Upper lobe of right lung (tissue), 1 donor: ENCODE measurements around the gene DDAH1. TPM values are rescaled to one million over a fixed set of nuclear protein-coding genes. Genes with fewer than 3 reads are reported as not detected.
A peak's percentile ranks its signal among the peaks of the same experiment; 100 is the strongest.

Source experiments
- ATAC-seq: fragments of 200-7000 bp; cut with Tn5 transposase; one replicate; pipeline ENCODE4 v1.9.1; 2020; ENCODE audit warnings: mild to moderate bottlenecking, moderate library complexity
- DNase-seq: peaks from one replicate; pipeline ENCODE4 v3.0.0-alpha.2; 2020
- H3K27ac ChIP-seq: fragments of 200-600 bp; one replicate; pipeline ENCODE4 v1.8.0; 2022
- H3K27me3 ChIP-seq: fragments of 200-600 bp; one replicate; pipeline ENCODE4 v1.8.0; 2022; ENCODE audit warnings: mild to moderate bottlenecking
- H3K36me3 ChIP-seq: fragments of 200-600 bp; one replicate; pipeline ENCODE4 v1.8.0; 2022
- H3K4me1 ChIP-seq: fragments of 200-600 bp; one replicate; pipeline ENCODE4 v1.8.0; 2022
- H3K4me3 ChIP-seq: fragments of 200-600 bp; one replicate; pipeline ENCODE4 v1.8.0; 2022; ENCODE audit warnings: mild to moderate bottlenecking
- H3K9me3 ChIP-seq: fragments of 200-600 bp; one replicate; pipeline ENCODE4 v1.8.0; 2022
- CTCF ChIP-seq: fragments of 200-600 bp; IDR thresholded peaks from one replicate; pipeline ENCODE4 v1.8.0; 2022; ENCODE audit warnings: antibody characterized with exemption
- intact Hi-C: fragments of 100-400 bp; cut with DNase I; formaldehyde crosslinking; loops from one replicate; pipeline ENCODE4 v1.11.0; 2022
- total RNA-seq: library from RNA; stranded (reverse); fragmentation: NEBNext Ultra II Directional; extraction: Animal tissue kit (Norgen Biotek cat#: 25700); gene quantifications from one replicate; pipeline ENCODE4 v1.2.1, GENCODE V29; 2021
- donor health status: DM: no; HTN: yes; CAD: no; lungs with severe emphysema.

The DDAH1 gene
- total RNA-seq, 1 donor from 2014 or later: 51.3 TPM

GRCh38 chr1:85308833-85309350, 156.1 kb downstream of the DDAH1 start:
- Histone ChIP-seq H3K9me3 (no peaks in the 10 kb centered on the region), H3K4me3 (no peak overlapping the region), H3K27me3 (no peaks in the 10 kb centered on the region), H3K4me1 (peaks cover 9% of the 10 kb centered on the region), H3K27ac (no peak overlapping the region), H3K36me3 (no peaks in the 10 kb centered on the region)
- ATAC-seq: no peak
- intact Hi-C loops: loop anchor here (5.0 kb wide), 1 partner anchor 383 kb away; no protein-coding TSS in a partner anchor
- DNase-seq: no peak
- TF ChIP-seq CTCF: no peak

GRCh38 chr1:85307987-85308832, 156.7 kb downstream of the DDAH1 start:
- Histone ChIP-seq H3K27me3 (no peaks in the 10 kb centered on the region), H3K4me1 (peaks cover 6% of the 10 kb centered on the region), H3K27ac (no peak overlapping the region), H3K4me3 (no peak overlapping the region), H3K36me3 (no peaks in the 10 kb centered on the region), H3K9me3 (no peaks in the 10 kb centered on the region)
- TF ChIP-seq CTCF: peak; percentile 96
- ATAC-seq: peak; percentile 98
- DNase-seq: peak; percentile 92
- intact Hi-C loops: loop anchor here (5.0 kb wide), 1 partner anchor 384 kb away; no protein-coding TSS in a partner anchor

- Histone ChIP-seq H3K9me3 (no peaks in the 10 kb centered on the region), H3K36me3 (no peaks in the 10 kb centered on the region), H3K4me3 (no peak overlapping the region), H3K4me1 (peaks cover 6% of the 10 kb centered on the region), H3K27me3 (no peaks in the 10 kb centered on the region), H3K27ac (no peak overlapping the region)
- intact Hi-C loops: loop anchor here (5.0 kb wide), 1 partner anchor 386 kb away; no protein-coding TSS in a partner anchor
- ATAC-seq: no peak
- no peak for TF ChIP-seq CTCF
- no peak for DNase-seq
Observed at GRCh38 chr1:85306236-85306635, 158.7 kb downstream of the DDAH1 start.

GRCh38 chr1:85303440-85304162, 161.4 kb downstream of the DDAH1 start:
- peaks cover 10% of the 10 kb centered on the region for H3K4me1 ChIP-seq
- H3K27me3 ChIP-seq: no peaks in the 10 kb centered on the region
- H3K4me3 ChIP-seq: no peak overlapping the region
- no peak overlapping the region for H3K27ac ChIP-seq
- no peaks in the 10 kb centered on the region for H3K9me3 ChIP-seq
- TF ChIP-seq CTCF: no peak
- H3K36me3 ChIP-seq: no peaks in the 10 kb centered on the region
- ATAC-seq (no peak), DNase-seq (no peak)
- intact Hi-C loops: no loop called here

GRCh38 chr1:85300140-85300539, 164.8 kb downstream of the DDAH1 start:
- ATAC-seq (no peak), DNase-seq (no peak)
- no peaks in the 10 kb centered on the region for H3K9me3 ChIP-seq
- intact Hi-C loops: no loop called here
- peaks cover 23% of the 10 kb centered on the region for H3K4me1 ChIP-seq
- H3K36me3 ChIP-seq: no peaks in the 10 kb centered on the region
- TF ChIP-seq CTCF: no peak
- no peaks in the 10 kb centered on the region for H3K27me3 ChIP-seq
- no peak overlapping the region for H3K27ac ChIP-seq
- no peak overlapping the region for H3K4me3 ChIP-seq
